SJCRH30 (cell line): Measurements from ENCODE around the gene SMARCAL1. TPM values are rescaled to one million over a fixed set of nuclear protein-coding genes. Genes with fewer than 3 reads are reported as not detected.

Experiments
- DNase-seq, 2 experiments: peaks; one replicate each; pipeline ENCODE4 v3.0.0-alpha.2; 2015 to 2020
- H3K27ac ChIP-seq: fragments of 250-450 bp; sonication (Bioruptor Pico); 2 replicates; pipeline ENCODE4 v1.5.1; 2020; ENCODE audit warnings: mild to moderate bottlenecking, moderate library complexity
- H3K27me3 ChIP-seq: fragments of 250-450 bp; sonication (Bioruptor Pico); 2 replicates; pipeline ENCODE4 v1.5.1; 2020; ENCODE audit warnings: mild to moderate bottlenecking, moderate library complexity
- H3K36me3 ChIP-seq: fragments of 250-450 bp; sonication (Bioruptor Pico); 2 replicates; pipeline ENCODE4 v1.5.1; 2020; ENCODE audit warnings: mild to moderate bottlenecking, moderate library complexity
- H3K4me1 ChIP-seq: fragments of 250-450 bp; sonication (Bioruptor Pico); 2 replicates; pipeline ENCODE4 v1.5.1; 2020; ENCODE audit warnings: mild to moderate bottlenecking, moderate library complexity
- H3K4me3 ChIP-seq: fragments of 250-450 bp; sonication (Bioruptor Pico); 2 replicates; pipeline ENCODE4 v1.5.1; 2020; ENCODE audit warnings: mild to moderate bottlenecking, moderate library complexity
- H3K9me3 ChIP-seq: fragments of 250-450 bp; sonication (Bioruptor Pico); replicated peaks from 2 replicates; pipeline ENCODE4 v1.5.1; 2020; ENCODE audit warnings: mild to moderate bottlenecking, moderate library complexity
- total RNA-seq: library from RNA; depleted of rRNA; stranded (reverse); fragments of >200 nt; shearing (Covaris generic); gene quantifications from 2 replicates; pipeline ENCODE4 v1.2.3, GENCODE V29; 2014

Gene SMARCAL1
- total RNA-seq, 1 experiment from 2014 or later: 8.8 TPM

DNA sequence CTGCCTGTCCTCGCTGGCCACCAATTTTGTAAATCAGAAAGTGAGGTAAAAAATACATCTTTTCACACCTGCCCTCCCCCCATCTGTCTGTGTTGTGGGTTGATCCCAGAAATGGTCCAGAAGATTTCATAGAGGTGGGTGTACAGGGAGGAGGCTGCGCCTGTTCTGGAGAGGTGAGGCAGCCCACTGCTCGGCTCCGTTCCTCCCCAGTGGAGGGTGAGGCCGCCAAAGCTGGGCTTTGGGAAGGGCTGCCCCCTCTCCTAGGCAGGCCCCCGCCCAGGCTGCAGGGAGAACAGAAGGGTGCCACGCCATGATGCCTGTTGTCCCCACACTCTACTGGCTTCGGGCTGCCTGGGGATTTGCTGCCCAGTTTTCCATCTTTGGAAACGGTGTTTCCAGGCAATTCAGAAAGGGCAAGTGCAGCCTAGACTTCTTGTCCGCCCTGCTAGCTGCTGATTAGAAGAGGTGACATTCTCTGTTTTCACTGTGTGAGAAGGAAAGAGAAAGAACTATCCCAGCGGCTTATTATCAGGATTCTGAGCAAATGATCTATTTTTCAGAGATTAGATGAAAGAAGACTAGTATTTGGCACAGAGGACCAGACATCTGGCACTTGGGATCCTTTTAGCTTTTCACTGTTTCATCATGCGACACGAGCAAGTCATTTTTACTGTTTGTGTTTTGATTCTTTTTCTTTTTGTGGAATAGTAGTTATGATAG is 18.7 kb downstream of the SMARCAL1 start:
- DNase-seq: no peak

DNA sequence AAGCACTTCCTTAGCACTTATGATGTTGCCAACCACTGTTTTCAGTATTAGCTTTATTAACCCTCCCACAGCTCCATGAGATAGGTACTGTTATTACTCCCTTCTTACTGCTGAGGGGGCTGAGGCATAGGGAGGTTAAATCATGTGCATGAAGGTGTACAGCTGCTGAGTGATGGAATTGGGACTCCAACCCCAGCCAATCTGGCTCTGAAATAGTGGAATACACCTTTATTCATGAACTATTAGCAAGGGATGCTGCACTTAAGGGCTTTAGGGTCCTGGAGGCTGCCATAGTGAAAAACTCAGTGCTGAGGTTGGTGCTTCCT is 19.2 kb downstream of the SMARCAL1 start:
- Histone ChIP-seq H3K4me1 (no peaks in the 10 kb centered on the region), H3K4me3 (no peak overlapping the region), H3K27me3 (no peaks in the 10 kb centered on the region), H3K9me3 (no peaks in the 10 kb centered on the region), H3K36me3 (peaks cover 16% of the 10 kb centered on the region), H3K27ac (no peak overlapping the region)
- no peak for DNase-seq

More for the DNA sequence above, 18.7 kb downstream of the SMARCAL1 start:
- H3K4me3 ChIP-seq: no peak overlapping the region
- no peaks in the 10 kb centered on the region for H3K9me3 ChIP-seq
- H3K4me1 ChIP-seq: no peaks in the 10 kb centered on the region
- H3K27ac ChIP-seq: no peak overlapping the region
- no peaks in the 10 kb centered on the region for H3K27me3 ChIP-seq
- H3K36me3 ChIP-seq: peaks cover 17% of the 10 kb centered on the region

DNA sequence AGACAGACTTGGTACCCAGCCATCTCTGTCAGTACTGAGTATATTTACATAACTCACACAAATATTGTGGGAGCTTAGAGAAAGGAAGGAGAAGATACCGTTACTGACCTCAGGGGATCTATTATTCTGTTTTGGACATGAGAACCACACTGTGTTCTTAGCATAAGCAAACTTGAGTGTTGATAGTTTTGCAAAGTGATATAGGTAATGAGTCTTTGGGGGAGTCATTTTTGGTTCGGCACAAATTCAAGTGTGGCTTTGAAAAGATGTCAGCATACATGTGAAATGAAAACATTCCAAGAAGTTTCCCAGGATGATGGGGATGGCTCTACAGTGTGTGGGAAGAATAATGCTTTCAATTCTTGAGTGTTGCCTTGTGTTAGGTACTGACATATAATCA is 24.1 kb downstream of the SMARCAL1 start:
- Histone ChIP-seq H3K36me3 (peaks cover 19% of the 10 kb centered on the region), H3K9me3 (no peaks in the 10 kb centered on the region), H3K27ac (no peak overlapping the region), H3K4me1 (no peaks in the 10 kb centered on the region), H3K27me3 (no peaks in the 10 kb centered on the region), H3K4me3 (no peak overlapping the region)
- DNase-seq: no peak

DNA sequence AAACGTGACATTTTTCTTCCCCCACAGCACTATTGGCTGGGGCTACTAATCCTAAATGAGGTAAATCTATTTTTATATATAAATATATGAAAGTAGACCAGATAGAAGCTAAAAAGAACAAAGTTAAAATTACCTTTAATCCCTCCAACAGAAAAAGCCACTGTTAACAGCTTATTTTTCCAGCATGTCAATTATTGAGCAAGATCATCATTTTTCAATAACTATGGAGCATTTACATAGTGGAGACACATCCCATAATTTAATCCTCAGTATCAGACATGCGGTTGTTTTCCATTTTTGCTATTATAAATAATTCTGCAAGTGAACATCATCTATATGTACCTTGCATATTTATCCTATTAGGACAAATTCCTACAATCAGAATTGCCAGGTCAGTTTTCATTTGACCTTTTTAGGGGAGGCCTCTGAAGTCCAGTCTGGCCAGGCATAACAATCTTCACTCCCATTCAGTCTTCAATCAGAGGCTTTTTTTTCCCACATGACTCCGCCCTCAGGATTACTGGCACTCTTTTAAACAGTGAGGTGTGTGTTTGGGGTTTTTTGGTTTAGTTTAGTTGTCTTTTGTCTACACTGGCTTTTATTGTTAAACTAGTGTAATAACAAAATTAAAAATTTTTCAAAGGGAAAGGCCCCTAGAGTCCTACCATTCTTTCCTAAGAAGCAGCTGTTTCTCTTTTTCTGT is 29.2 kb downstream of the SMARCAL1 start:
- DNase-seq: no peak
- Histone ChIP-seq H3K4me1 (peaks cover 7% of the 10 kb centered on the region; the same call in 1 of the 2 replicates), H3K4me3 (no peak overlapping the region), H3K27ac (no peak overlapping the region), H3K9me3 (no peaks in the 10 kb centered on the region), H3K27me3 (no peaks in the 10 kb centered on the region), H3K36me3 (peaks cover 6% of the 10 kb centered on the region; the same call in 1 of the 2 replicates)

GRCh38 chr2:216445501-216445900 is 33.2 kb downstream of the SMARCAL1 start:
- H3K4me3 ChIP-seq: no peak overlapping the region
- peaks cover 24% of the 10 kb centered on the region for H3K36me3 ChIP-seq
- DNase-seq: no peak
- H3K4me1 ChIP-seq: peaks cover 7% of the 10 kb centered on the region; the same call in 1 of the 2 replicates
- H3K27me3 ChIP-seq: no peaks in the 10 kb centered on the region
- H3K27ac ChIP-seq: no peak overlapping the region
- no peaks in the 10 kb centered on the region for H3K9me3 ChIP-seq

DNA sequence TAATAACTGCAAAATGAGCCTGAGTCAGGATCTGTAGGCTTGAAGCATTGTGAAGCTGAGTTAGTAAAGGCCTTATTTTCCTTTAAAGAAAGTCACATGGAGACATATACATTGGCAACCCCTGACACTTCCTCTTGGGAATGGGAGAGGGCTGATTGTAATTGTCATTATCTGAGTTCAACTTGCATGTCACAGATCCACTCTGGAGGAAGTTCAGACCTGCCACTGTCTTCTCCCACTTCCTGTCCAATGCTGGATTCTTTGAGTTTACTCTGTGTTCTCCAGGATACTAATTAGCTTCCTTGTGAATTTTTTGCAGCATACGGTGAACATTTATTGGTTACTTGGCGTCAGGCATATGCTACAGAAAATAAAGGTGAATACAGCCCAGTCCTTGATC is 34.1 kb downstream of the SMARCAL1 start:
- no peak overlapping the region for H3K4me3 ChIP-seq
- H3K4me1 ChIP-seq: peaks cover 7% of the 10 kb centered on the region; the same call in 1 of the 2 replicates
- no peaks in the 10 kb centered on the region for H3K27me3 ChIP-seq
- no peaks in the 10 kb centered on the region for H3K9me3 ChIP-seq
- peaks cover 30% of the 10 kb centered on the region for H3K36me3 ChIP-seq
- DNase-seq: no peak
- H3K27ac ChIP-seq: no peak overlapping the region

GRCh38 chr2:216447293-216447692 is 35.0 kb downstream of the SMARCAL1 start:
- no peak for DNase-seq
- H3K27ac ChIP-seq: no peak overlapping the region
- H3K27me3 ChIP-seq: no peaks in the 10 kb centered on the region
- H3K4me3 ChIP-seq: no peak overlapping the region
- H3K9me3 ChIP-seq: no peaks in the 10 kb centered on the region
- H3K4me1 ChIP-seq: peaks cover 7% of the 10 kb centered on the region; the same call in 1 of the 2 replicates
- H3K36me3 ChIP-seq: peaks cover 32% of the 10 kb centered on the region

GRCh38 chr2:216448829-216449228 is 36.5 kb downstream of the SMARCAL1 start:
- H3K4me3 ChIP-seq: no peak overlapping the region
- no peaks in the 10 kb centered on the region for H3K9me3 ChIP-seq
- no peaks in the 10 kb centered on the region for H3K27me3 ChIP-seq
- DNase-seq: no peak
- H3K27ac ChIP-seq: no peak overlapping the region
- H3K36me3 ChIP-seq: peaks cover 38% of the 10 kb centered on the region
- H3K4me1 ChIP-seq: peaks cover 7% of the 10 kb centered on the region; the same call in 1 of the 2 replicates

DNA sequence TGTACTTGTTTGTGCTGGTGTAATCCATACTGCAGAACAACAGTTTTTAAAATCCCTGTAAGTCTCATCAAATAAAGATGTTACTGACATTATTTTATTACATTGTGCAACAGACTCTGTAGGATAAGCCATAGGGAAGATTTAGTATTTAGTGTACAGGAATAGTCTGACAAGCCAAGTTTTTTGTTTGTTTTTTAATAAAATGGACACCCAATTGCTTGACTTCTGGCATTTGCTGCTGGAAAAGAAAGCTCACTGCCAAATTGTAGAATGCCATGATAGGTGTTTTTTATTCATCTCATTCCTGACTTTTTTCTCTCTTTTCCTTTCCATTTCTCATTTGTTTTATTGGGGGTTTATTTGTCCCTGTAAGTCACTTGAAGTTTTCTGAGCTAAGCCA is 38.1 kb downstream of the SMARCAL1 start:
- peaks cover 45% of the 10 kb centered on the region for H3K36me3 ChIP-seq
- no peaks in the 10 kb centered on the region for H3K27me3 ChIP-seq
- no peak for DNase-seq
- H3K4me1 ChIP-seq: peaks cover 2% of the 10 kb centered on the region; the same call in 1 of the 2 replicates
- H3K9me3 ChIP-seq: no peaks in the 10 kb centered on the region
- no peak overlapping the region for H3K4me3 ChIP-seq
- no peak overlapping the region for H3K27ac ChIP-seq

DNA sequence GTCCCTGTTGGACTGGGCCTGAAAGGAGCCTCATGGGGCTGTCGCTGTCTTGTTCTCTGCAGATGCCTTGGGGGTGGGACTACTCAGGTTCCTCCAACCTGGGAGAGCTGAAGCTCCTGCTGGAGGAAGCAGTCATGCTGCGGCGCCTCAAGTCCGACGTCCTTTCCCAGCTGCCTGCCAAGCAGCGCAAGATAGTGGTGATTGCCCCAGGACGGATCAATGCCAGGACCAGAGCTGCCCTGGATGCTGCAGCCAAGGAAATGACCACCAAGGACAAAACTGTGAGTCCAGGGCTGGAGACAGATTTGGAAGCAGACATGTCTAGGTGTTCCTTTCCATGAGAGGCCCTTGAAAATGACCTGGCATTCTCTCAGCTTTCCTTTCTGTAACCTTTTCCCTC is 38.5 kb downstream of the SMARCAL1 start:
- Histone ChIP-seq H3K36me3 (peaks cover 45% of the 10 kb centered on the region), H3K9me3 (no peaks in the 10 kb centered on the region), H3K4me3 (no peak overlapping the region), H3K27me3 (no peaks in the 10 kb centered on the region), H3K4me1 (no peaks in the 10 kb centered on the region), H3K27ac (no peak overlapping the region)
- no peak for DNase-seq

- H3K9me3 ChIP-seq: no peaks in the 10 kb centered on the region
- peaks cover 29% of the 10 kb centered on the region for H3K36me3 ChIP-seq
- no peak overlapping the region for H3K4me3 ChIP-seq
- no peaks in the 10 kb centered on the region for H3K4me1 ChIP-seq
- H3K27ac ChIP-seq: no peak overlapping the region
- no peak for DNase-seq
- no peaks in the 10 kb centered on the region for H3K27me3 ChIP-seq
Observed at GRCh38 chr2:216453955-216454614, 41.8 kb downstream of the SMARCAL1 start.

DNA sequence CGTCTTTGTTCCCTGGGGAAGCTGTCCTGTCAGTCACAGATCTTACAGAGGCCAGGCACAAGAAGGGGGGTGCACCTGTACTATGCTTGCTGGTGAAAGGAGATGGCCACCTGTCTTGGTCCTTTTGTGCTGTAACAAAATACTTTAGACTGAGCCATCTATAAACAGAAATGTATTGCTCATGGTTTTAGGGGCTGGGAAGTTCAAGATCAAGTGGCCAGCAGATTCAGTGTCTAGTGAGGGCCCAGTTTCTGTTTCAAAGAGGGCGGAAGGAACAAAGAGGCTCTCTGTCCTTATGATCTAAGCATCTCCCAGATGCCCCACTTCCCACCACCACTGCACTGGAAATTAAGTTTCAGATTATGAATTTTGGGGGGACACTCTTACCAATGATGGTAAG is 50.9 kb downstream of the SMARCAL1 start:
- Histone ChIP-seq H3K9me3 (no peaks in the 10 kb centered on the region), H3K4me3 (no peak overlapping the region), H3K4me1 (0 out of 2 replicates have a peak, but pooled peaks cover 2% of the 10 kb centered on the region), H3K36me3 (no peaks in the 10 kb centered on the region), H3K27ac (no peak overlapping the region), H3K27me3 (no peaks in the 10 kb centered on the region)
- DNase-seq: peak in 1 of 2 experiments; percentile 15

GRCh38 chr2:216464104-216464720 is 51.9 kb downstream of the SMARCAL1 start:
- Histone ChIP-seq H3K27me3 (no peaks in the 10 kb centered on the region), H3K27ac (no peak overlapping the region), H3K4me3 (no peak overlapping the region), H3K36me3 (no peaks in the 10 kb centered on the region), H3K4me1 (0 out of 2 replicates have a peak, but pooled peaks cover 2% of the 10 kb centered on the region), H3K9me3 (no peaks in the 10 kb centered on the region)
- no peak for DNase-seq

- no peaks in the 10 kb centered on the region for H3K9me3 ChIP-seq
- no peak for DNase-seq
- 0 out of 2 replicates have a peak, but pooled peaks cover 4% of the 10 kb centered on the region for H3K36me3 ChIP-seq
- no peak overlapping the region for H3K4me3 ChIP-seq
- no peaks in the 10 kb centered on the region for H3K4me1 ChIP-seq
- H3K27me3 ChIP-seq: no peaks in the 10 kb centered on the region
- no peak overlapping the region for H3K27ac ChIP-seq
Observed at GRCh38 chr2:216465579-216466195, 53.4 kb downstream of the SMARCAL1 start.
